Stimulated activated CD8-positive, alpha-beta memory T cell treated with anti-CD3 and anti-CD28 coated beads, Interleukin-15, amount 100 ng/mL, for 1 hour (primary cell): ENCODE results near the gene EXD3.

Experiments used
- DNase-seq: peaks from one replicate; pipeline ENCODE4 v3.0.0-alpha.2; 2020; ENCODE audit warnings: low read depth

The EXD3 gene

GRCh38 chr9:137365552-137366444 is 57.2 kb downstream of the EXD3 start:
- DNase-seq: no peak

- DNase-seq: no peak
Observed at GRCh38 chr9:137365056-137365455, 57.9 kb downstream of the EXD3 start.

- DNase-seq: no peak
Observed at GRCh38 chr9:137359850-137360249, 63.1 kb downstream of the EXD3 start.

GRCh38 chr9:137358126-137358525 is 64.8 kb downstream of the EXD3 start:
- no peak for DNase-seq

GRCh38 chr9:137357166-137357565 is 65.8 kb downstream of the EXD3 start:
- no peak for DNase-seq

GRCh38 chr9:137355761-137356365 is 67.1 kb downstream of the EXD3 start:
- DNase-seq: no peak

- DNase-seq: no peak
Observed at GRCh38 chr9:137354845-137355760, 67.9 kb downstream of the EXD3 start.

GRCh38 chr9:137354153-137354844 is 68.7 kb downstream of the EXD3 start:
- no peak for DNase-seq

- no peak for DNase-seq
Observed at GRCh38 chr9:137353223-137354152, 69.5 kb downstream of the EXD3 start.

- no peak for DNase-seq
Observed at GRCh38 chr9:137352511-137353222, 70.3 kb downstream of the EXD3 start.

- DNase-seq: no peak
Observed at GRCh38 chr9:137351781-137352501, 71.0 kb downstream of the EXD3 start.

GRCh38 chr9:137350696-137351584 is 72.0 kb downstream of the EXD3 start:
- DNase-seq: no peak

GRCh38 chr9:137349471-137350033 is 73.4 kb downstream of the EXD3 start:
- DNase-seq: no peak

- no peak for DNase-seq
Observed at GRCh38 chr9:137348769-137349470, 74.0 kb downstream of the EXD3 start.

GRCh38 chr9:137347928-137348327 is 75.0 kb downstream of the EXD3 start:
- DNase-seq: no peak

GRCh38 chr9:137342482-137342881 is 80.5 kb downstream of the EXD3 start:
- DNase-seq: no peak

GRCh38 chr9:137341227-137341626 is 81.7 kb downstream of the EXD3 start:
- DNase-seq: no peak
